T-helper 2 cell (primary cell): ENCODE measurements around the gene SORL1-AS1.

Experiments
- DNase-seq, 5 experiments: peaks; one replicate each; pipeline versions ENCODE4 v3.0.0 to v3.0.0-alpha.2; 2012 to 2022

The SORL1-AS1 gene

GRCh38 chr11:121389651-121390050 lies 63.1 kb downstream of the SORL1-AS1 start:
- no peak for DNase-seq
